ENCODE measurements around the gene TTC39B.

TTC39B gene

GRCh38 chr9:15156241-15156640 lies 150.8 kb downstream of the TTC39B start:
- CTCF ChIA-PET = interaction anchor here (0.9 kb wide), 1 partner anchor 21 kb away, joined by 3 read pairs; no protein-coding TSS in a partner anchor
- TF ChIP-seq CTCF (IDR thresholded peaks at IDR 0.05; ENCODE audit: control extremely low read depth, extremely low read depth, low read depth, missing control alignments) = no peak
- POLR2A ChIA-PET = no interaction called here
- DNase-seq (ENCODE audit: extremely low spot score) = no peak

DNA sequence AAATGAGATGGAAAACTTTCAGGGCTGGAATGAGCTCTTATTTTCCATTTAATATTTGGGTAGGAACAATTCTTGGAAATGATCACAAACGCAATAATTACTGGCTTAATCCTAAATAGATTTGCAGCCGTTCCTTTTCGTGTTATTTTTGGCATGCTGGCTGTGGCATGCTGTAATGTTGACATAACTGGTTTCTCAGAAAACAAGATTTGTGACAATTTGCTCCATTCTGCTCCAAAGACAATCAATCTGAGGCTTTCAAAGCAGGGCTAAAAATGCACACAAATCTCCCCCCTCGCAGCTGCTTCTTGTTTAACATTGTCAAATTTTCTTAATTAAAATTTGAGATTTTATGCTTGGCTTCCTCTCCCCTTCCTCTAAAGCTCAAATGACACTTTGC lies 151.2 kb downstream of the TTC39B start:
- CTCF ChIA-PET = interaction anchor here (1.2 kb wide), 1 partner anchor 13 kb away, joined by 3 read pairs; no protein-coding TSS in a partner anchor
- POLR2A ChIA-PET = no interaction called here
- no peak for TF ChIP-seq CTCF (IDR thresholded peaks at IDR 0.05; ENCODE audit: control extremely low read depth, extremely low read depth, low read depth, missing control alignments)
- no peak for DNase-seq (ENCODE audit: extremely low spot score)

GRCh38 chr9:15155323-15155722 lies 151.7 kb downstream of the TTC39B start:
- CTCF ChIA-PET = interaction anchor here (1.2 kb wide), 1 partner anchor 13 kb away, joined by 3 read pairs; no protein-coding TSS in a partner anchor
- no peak for DNase-seq (ENCODE audit: extremely low spot score)
- POLR2A ChIA-PET = no interaction called here
- no peak for TF ChIP-seq CTCF (IDR thresholded peaks at IDR 0.05; ENCODE audit: control extremely low read depth, extremely low read depth, low read depth, missing control alignments)

GRCh38 chr9:15154677-15155076 lies 152.3 kb downstream of the TTC39B start:
- DNase-seq (ENCODE audit: extremely low spot score) = no peak
- POLR2A ChIA-PET = no interaction called here
- TF ChIP-seq CTCF (IDR thresholded peaks at IDR 0.05; ENCODE audit: control extremely low read depth, extremely low read depth, low read depth, missing control alignments) = no peak
- CTCF ChIA-PET = interaction anchor here (1.2 kb wide), 1 partner anchor 12 kb away, joined by 3 read pairs; no protein-coding TSS in a partner anchor

DNA sequence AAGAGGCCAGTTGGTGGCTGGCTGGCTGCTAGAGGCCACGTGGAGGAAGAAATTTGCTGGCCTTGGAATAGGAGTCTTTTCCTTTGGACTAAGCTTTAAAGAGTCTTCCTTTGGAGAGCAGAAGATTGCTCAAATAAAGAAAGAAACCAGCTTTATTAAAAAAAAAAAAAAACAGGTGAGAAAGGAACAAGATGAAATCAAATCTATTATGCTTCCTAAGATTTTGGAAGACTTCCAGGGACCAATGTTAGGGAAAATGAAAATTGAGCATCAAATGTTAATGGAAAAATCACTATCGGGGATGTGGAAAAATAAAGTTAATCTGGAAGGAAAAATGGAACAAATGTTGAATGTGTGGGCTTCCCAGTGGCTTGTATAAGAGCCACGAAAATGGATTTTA lies 153.1 kb downstream of the TTC39B start:
- no peak for TF ChIP-seq CTCF (IDR thresholded peaks at IDR 0.05; ENCODE audit: control extremely low read depth, extremely low read depth, low read depth, missing control alignments)
- POLR2A ChIA-PET = no interaction called here
- DNase-seq (ENCODE audit: extremely low spot score) = no peak
- CTCF ChIA-PET = interaction anchor here (1.2 kb wide), 1 partner anchor 51 kb away, joined by 3 read pairs; no protein-coding TSS in a partner anchor

DNA sequence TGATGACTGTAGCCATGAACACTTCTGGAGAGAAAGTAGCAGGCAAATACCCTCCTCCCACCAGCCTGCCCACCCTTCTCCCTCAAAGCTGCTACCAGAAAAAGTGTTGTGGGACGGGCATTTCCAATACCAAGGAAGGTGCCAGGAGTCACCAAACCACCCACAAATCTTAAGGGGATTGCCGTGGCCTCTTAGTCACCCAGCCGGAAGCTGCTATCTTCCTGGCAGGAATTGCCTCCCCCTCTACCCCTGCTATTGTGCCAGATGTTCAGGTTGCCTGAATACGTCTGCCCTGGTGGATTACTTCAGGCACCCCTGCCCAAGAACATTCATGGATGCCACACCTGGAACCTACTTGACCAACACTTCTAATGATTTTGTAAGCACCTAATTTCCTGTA lies 156.1 kb downstream of the TTC39B start:
- ChIA-PET CTCF (interaction anchor here (1.5 kb wide), 2 partner anchors 11 to 490 kb away, joined by 3 to 4 read pairs; no protein-coding TSS in a partner anchor), POLR2A (no interaction called here)
- DNase-seq (ENCODE audit: extremely low spot score) = no peak
- TF ChIP-seq CTCF (IDR thresholded peaks at IDR 0.05; ENCODE audit: control extremely low read depth, extremely low read depth, low read depth, missing control alignments) = no peak

Data from GM10248 (cell line).